Esophagus muscularis mucosa (tissue), 4 donors: Measurements from ENCODE around the gene DAO. TPM values are rescaled to one million over a fixed set of nuclear protein-coding genes. Genes with fewer than 3 reads are reported as not detected.
A peak's percentile ranks its signal among the peaks of the same experiment; 100 is the strongest.

Experiments used
- DNase-seq: peaks from one replicate; pipeline ENCODE4 v3.0.0-alpha.2; 2017; ENCODE audit errors: extremely low spot score
- H3K27ac ChIP-seq, 4 donors: fragments of 200-600 bp; sonication (generic); replicated peaks in 1 of 4; 1 replicate in 3 of 4; 2 replicates in 1 of 4; pipeline ENCODE4 v1.5.1; 2016 to 2019; ENCODE audit warnings: mild to moderate bottlenecking in 1 of 4
- H3K27me3 ChIP-seq, 4 donors: fragments of 200-600 bp; sonication (generic); one replicate each; pipeline versions ENCODE4 v1.5.1 to v1.6.0; 2016 to 2019
- H3K36me3 ChIP-seq, 4 donors: fragments of 200-600 bp; sonication (generic); one replicate each; pipeline ENCODE4 v1.5.1; 2016 to 2019
- H3K4me1 ChIP-seq, 4 donors: fragments of 200-600 bp; sonication (generic); one replicate each; pipeline ENCODE4 v1.5.1; 2016 to 2019
- H3K4me3 ChIP-seq, 4 donors: fragments of 200-600 bp; sonication (generic); 1 replicate in 2 of 4; 2 replicates in 2 of 4; pipeline ENCODE4 v1.5.1; 2016 to 2019; ENCODE audit warnings: mild to moderate bottlenecking in 4 of 4, moderate library complexity in 1 of 4
- H3K9me3 ChIP-seq, 4 donors: fragments of 200-600 bp; sonication (generic); 1 replicate in 3 of 4; 2 replicates in 1 of 4; pipeline ENCODE4 v1.5.1; 2016 to 2019
- EP300 ChIP-seq: sonication (generic); formaldehyde crosslinking; IDR thresholded peaks from one replicate; pipeline ENCODE4 v1.6.1; 2017; ENCODE audit warnings: antibody characterized with exemption
- POLR2A ChIP-seq: fragments of 450-650 bp; IDR thresholded peaks from one replicate; pipeline ENCODE4 v1.6.1; 2017; ENCODE audit warnings: antibody characterized with exemption, moderate library complexity, mild to moderate bottlenecking, low read depth
- POLR2AphosphoS5 ChIP-seq, 2 donors: sonication (generic); formaldehyde crosslinking; IDR thresholded peaks; one replicate each; pipeline ENCODE4 v1.6.1; 2017; ENCODE audit warnings: antibody characterized with exemption in 2 of 2
- WGBS: methylation state at CpG from one replicate; pipeline ENCODE4 v1.1.5; 2018; 5-methylcytosine and 5-hydroxymethylcytosine counted together
- intact Hi-C: fragments of 100-400 bp; cut with DNase I; formaldehyde crosslinking; loops from one replicate; pipeline ENCODE4 v1.15.1; 2023
- total RNA-seq, 4 donors: library from RNA; depleted of rRNA; stranded (reverse); fragments of >200 nt; gene quantifications; one replicate each; pipeline versions ENCODE4 v1.1.0 to v1.2.1, GENCODE V29; 2016
- TF ChIP-seq, protein P1 (sequence below), 3 experiments: fragments of 200-600 bp in 2 of 3; fragments of 450-650 bp in 1 of 3; sonication (generic) in 2 of 3; IDR thresholded peaks; one replicate each; pipeline ENCODE4 v1.5.1; 2017 to 2019; ENCODE audit warnings: antibody characterized with exemption in 3 of 3, mild to moderate bottlenecking in 2 of 3, moderate library complexity in 1 of 3

The DAO gene
- total RNA-seq, 4 donors from 2014 or later, result not detected

DNA sequence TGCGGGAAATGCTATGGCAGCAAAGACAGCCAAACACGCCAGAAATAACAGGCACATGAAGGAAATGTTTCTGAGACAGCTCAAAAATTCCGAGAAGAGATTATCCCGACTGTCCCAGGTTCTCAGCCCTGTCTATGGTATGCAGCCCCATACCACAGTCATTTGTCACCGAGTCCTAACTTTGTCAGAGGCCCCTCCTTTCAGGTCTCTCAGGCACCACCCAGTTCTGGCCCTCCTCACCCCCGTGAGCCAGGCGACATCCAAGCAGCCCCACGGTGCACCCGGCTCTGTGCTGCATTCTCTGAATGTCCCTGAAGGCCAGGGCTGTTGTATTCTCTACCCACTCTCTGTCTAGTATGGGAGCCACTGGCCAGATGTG is 46.5 kb upstream of the DAO start:
- Histone ChIP-seq H3K9me3 (no peaks in the 10 kb centered on the region), H3K4me3 (peak overlapping the region in 3 of 4 donors; percentile 20 to 25 (median 24)), H3K4me1 (peaks cover 69 to 80% (median 74%) of the 10 kb centered on the region in 4 donors)

DNA sequence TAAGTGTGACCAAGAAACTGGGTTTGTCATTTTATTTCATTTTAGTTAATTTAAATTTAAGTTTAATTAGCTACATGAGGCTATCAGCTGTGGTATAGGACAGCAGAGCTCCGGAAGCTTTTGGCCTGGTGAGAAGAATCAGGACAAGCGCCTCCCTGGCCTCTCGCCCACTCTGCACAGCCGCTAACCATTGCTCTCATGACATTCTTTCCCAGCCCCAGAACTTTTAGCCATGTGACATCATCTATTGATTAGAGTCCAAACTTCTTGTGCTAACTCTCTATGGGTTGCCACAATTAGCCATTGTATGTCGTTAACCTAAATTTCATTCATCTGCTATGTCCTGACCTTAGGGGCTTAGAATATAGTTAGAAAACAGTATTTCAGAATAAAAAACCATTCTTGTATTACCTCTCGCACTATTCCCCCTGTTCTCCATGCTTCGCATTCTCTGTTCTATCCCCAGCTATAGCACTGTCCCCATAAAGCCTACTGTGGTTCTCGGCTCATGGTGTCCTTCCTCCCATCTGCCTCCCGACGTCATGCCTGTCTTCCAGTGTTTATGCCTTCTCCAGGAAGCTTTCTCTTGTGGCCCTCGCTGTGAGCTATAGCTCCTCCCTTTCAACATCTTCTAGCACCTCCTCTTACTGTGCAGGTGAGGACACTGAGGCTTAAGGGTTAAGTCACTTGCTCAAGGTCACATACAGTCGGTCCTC is 46.0 kb upstream of the DAO start:
- no peaks in the 10 kb centered on the region for H3K9me3 ChIP-seq
- no peaks in the 10 kb centered on the region for H3K27me3 ChIP-seq
- DNase-seq, result no peak
- peak overlapping the region; percentile 84 to 91 (median 87) for H3K27ac ChIP-seq
- intact Hi-C loops, result no loop called here
- WGBS, result 56% methylated on average over 12 of the region's 12 CpGs
- H3K36me3 ChIP-seq, result peaks cover 0 to 45% (median 19%) of the 10 kb centered on the region in 4 donors
- H3K4me3 ChIP-seq, result peak overlapping the region in 2 of 4 donors; percentile 20 to 24
- TF ChIP-seq EP300 (no peak), POLR2A (no peak), POLR2AphosphoS5 (IDR thresholded peaks at IDR 0.05) (no peak)
- TF ChIP-seq, protein P1, sequence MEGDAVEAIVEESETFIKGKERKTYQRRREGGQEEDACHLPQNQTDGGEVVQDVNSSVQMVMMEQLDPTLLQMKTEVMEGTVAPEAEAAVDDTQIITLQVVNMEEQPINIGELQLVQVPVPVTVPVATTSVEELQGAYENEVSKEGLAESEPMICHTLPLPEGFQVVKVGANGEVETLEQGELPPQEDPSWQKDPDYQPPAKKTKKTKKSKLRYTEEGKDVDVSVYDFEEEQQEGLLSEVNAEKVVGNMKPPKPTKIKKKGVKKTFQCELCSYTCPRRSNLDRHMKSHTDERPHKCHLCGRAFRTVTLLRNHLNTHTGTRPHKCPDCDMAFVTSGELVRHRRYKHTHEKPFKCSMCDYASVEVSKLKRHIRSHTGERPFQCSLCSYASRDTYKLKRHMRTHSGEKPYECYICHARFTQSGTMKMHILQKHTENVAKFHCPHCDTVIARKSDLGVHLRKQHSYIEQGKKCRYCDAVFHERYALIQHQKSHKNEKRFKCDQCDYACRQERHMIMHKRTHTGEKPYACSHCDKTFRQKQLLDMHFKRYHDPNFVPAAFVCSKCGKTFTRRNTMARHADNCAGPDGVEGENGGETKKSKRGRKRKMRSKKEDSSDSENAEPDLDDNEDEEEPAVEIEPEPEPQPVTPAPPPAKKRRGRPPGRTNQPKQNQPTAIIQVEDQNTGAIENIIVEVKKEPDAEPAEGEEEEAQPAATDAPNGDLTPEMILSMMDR (IDR thresholded peaks at IDR 0.05), result no peak
- peaks cover 69 to 80% (median 74%) of the 10 kb centered on the region in 4 donors for H3K4me1 ChIP-seq

More for the DNA sequence above, 46.5 kb upstream of the DAO start:
- intact Hi-C loops, result no loop called here
- peak in 1 of 2 donors; percentile 1 for TF ChIP-seq POLR2AphosphoS5 (IDR thresholded peaks at IDR 0.05)
- TF ChIP-seq, protein P1 (IDR thresholded peaks at IDR 0.05), result no peak
- peak; percentile 62 for TF ChIP-seq EP300
- H3K27ac ChIP-seq, result peak overlapping the region; percentile 84 to 91 (median 87)
- no peaks in the 10 kb centered on the region for H3K27me3 ChIP-seq
- DNase-seq, result no peak
- WGBS, result 25% methylated on average over 5 of the region's 9 CpGs
- peaks cover 0 to 45% (median 20%) of the 10 kb centered on the region in 4 donors for H3K36me3 ChIP-seq

DNA sequence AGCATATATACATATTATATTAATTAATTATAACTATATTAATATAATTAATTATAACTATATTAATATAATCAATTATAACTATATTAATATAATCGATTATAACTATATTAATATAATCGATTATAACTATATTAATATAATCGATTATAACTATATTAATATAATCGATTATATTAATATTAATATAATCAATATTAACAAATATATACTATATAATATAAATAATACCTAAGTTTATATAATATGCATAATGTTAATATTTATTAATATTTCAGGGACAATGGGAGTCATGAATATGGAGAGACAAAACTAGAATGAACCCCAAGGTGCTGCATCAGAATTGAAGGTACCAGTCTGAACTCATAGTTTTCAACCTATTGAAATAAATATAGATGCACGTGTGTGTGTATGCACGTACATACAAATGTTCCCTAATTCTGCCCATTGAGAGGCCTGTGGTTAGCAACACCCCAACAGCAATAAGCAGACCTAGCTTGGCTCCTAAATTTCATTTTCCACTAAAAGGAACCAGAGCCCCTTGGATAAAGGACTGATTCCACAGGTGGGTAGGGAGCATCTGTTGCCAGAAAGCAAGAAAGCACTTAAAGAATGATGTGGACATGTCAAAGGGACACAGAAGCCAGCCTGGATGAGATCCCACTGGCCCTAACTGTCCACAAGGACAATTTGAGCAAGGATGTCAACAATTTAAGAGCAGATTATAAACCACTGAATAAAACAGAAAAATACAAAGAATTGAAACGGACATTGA is 43.8 kb upstream of the DAO start:
- Histone ChIP-seq H3K4me1 (peaks cover 81 to 90% (median 88%) of the 10 kb centered on the region in 4 donors), H3K27me3 (no peaks in the 10 kb centered on the region), H3K4me3 (no peak overlapping the region), H3K36me3 (peaks cover 0 to 29% (median 8%) of the 10 kb centered on the region in 4 donors), H3K27ac (peak overlapping the region; percentile 84 to 94 (median 88)), H3K9me3 (no peaks in the 10 kb centered on the region)
- TF ChIP-seq EP300, result no peak
- no peak for TF ChIP-seq POLR2AphosphoS5 (IDR thresholded peaks at IDR 0.05)
- no peak for TF ChIP-seq POLR2A
- TF ChIP-seq, protein P1 (IDR thresholded peaks at IDR 0.05), result no peak
- intact Hi-C loops, result no loop called here
- 76% methylated on average over 7 of the region's 7 CpGs for WGBS
- no peak for DNase-seq

DNA sequence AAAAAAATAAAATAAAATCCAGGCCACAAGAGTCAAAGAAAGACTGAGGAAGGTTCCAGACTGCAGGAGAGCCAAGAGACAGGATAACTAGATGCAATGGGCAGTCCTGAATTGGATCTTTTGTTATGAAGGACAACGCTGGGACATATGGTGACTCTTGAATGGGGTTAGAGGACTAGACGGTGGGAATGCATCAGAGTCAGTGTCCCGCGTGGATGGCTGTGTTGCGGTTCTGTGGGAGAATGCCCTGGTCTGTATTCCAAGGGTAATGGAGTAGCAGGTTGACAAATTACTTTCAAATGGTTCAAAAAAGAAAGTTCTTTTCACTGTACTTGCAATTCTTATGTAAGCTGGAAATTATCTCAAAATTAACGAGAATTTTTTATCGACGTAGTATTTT is 42.7 kb upstream of the DAO start:
- no peaks in the 10 kb centered on the region for H3K9me3 ChIP-seq
- H3K4me3 ChIP-seq, result no peak overlapping the region
- H3K27me3 ChIP-seq, result no peaks in the 10 kb centered on the region
- H3K4me1 ChIP-seq, result peaks cover 84 to 94% (median 86%) of the 10 kb centered on the region in 4 donors
- intact Hi-C loops, result no loop called here
- no peak for DNase-seq
- peaks cover 0 to 17% (median 9%) of the 10 kb centered on the region in 4 donors for H3K36me3 ChIP-seq
- peak overlapping the region; percentile 84 to 94 (median 88) for H3K27ac ChIP-seq
- TF ChIP-seq POLR2AphosphoS5 (IDR thresholded peaks at IDR 0.05) (no peak), POLR2A (no peak), EP300 (no peak)
- TF ChIP-seq, protein P1 (IDR thresholded peaks at IDR 0.05), result no peak
- WGBS, result 90% methylated on average over 8 of the region's 8 CpGs
